ENCODE measurements around the gene ZNF841. TPM values are rescaled to one million over a fixed set of nuclear protein-coding genes. Genes with fewer than 3 reads are reported as not detected.
A peak's percentile ranks its signal among the peaks of the same experiment; 100 is the strongest.

The ZNF841 gene
- total and polyA plus RNA-seq, 9 of the 15 experiments (the other 6 are each of a cell fraction or from before 2014, with no cell fraction given), result 3.1 to 17.1 (median 11.0) TPM

DNA sequence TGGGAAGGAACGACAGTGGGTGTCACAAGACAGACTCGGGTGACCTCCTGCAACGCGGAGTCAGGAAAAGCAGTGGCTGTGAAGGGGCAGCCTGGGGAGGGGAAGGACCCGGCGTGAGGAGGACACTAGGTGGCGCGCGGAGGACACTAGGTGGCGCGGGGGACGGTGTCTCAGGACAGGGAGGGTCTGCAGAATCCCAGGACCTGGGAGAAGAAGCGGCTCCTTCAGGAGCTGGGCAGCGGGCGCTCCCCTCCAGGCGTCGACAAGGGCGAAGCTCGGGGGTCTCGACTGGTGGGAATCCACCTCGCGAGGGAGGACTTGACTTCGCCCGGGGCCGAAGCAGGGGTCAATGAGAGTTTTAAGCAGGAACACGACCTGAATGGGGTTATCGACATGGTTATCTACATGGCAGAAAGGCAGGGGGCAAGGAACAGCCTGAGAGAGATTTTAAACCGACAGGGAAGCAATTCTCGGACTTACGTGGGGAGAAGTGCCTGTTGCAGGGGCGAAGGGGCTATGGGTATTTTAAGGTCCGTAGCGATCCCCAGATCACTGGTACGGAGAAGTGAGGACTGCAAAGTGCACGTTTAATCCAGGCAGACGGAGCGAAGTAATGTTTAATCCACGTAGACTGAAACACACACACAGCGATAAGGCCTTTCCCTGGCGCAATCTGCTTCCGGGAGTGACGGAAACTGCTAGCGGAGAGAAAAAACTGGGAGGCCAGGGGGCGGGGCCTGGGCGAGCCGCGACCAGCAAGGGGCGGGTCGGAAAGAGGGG, 43.9 kb upstream of the ZNF841 start, which contains the start of gene ZNF616 (continued):
- TF ChIP-seq, protein P1, sequence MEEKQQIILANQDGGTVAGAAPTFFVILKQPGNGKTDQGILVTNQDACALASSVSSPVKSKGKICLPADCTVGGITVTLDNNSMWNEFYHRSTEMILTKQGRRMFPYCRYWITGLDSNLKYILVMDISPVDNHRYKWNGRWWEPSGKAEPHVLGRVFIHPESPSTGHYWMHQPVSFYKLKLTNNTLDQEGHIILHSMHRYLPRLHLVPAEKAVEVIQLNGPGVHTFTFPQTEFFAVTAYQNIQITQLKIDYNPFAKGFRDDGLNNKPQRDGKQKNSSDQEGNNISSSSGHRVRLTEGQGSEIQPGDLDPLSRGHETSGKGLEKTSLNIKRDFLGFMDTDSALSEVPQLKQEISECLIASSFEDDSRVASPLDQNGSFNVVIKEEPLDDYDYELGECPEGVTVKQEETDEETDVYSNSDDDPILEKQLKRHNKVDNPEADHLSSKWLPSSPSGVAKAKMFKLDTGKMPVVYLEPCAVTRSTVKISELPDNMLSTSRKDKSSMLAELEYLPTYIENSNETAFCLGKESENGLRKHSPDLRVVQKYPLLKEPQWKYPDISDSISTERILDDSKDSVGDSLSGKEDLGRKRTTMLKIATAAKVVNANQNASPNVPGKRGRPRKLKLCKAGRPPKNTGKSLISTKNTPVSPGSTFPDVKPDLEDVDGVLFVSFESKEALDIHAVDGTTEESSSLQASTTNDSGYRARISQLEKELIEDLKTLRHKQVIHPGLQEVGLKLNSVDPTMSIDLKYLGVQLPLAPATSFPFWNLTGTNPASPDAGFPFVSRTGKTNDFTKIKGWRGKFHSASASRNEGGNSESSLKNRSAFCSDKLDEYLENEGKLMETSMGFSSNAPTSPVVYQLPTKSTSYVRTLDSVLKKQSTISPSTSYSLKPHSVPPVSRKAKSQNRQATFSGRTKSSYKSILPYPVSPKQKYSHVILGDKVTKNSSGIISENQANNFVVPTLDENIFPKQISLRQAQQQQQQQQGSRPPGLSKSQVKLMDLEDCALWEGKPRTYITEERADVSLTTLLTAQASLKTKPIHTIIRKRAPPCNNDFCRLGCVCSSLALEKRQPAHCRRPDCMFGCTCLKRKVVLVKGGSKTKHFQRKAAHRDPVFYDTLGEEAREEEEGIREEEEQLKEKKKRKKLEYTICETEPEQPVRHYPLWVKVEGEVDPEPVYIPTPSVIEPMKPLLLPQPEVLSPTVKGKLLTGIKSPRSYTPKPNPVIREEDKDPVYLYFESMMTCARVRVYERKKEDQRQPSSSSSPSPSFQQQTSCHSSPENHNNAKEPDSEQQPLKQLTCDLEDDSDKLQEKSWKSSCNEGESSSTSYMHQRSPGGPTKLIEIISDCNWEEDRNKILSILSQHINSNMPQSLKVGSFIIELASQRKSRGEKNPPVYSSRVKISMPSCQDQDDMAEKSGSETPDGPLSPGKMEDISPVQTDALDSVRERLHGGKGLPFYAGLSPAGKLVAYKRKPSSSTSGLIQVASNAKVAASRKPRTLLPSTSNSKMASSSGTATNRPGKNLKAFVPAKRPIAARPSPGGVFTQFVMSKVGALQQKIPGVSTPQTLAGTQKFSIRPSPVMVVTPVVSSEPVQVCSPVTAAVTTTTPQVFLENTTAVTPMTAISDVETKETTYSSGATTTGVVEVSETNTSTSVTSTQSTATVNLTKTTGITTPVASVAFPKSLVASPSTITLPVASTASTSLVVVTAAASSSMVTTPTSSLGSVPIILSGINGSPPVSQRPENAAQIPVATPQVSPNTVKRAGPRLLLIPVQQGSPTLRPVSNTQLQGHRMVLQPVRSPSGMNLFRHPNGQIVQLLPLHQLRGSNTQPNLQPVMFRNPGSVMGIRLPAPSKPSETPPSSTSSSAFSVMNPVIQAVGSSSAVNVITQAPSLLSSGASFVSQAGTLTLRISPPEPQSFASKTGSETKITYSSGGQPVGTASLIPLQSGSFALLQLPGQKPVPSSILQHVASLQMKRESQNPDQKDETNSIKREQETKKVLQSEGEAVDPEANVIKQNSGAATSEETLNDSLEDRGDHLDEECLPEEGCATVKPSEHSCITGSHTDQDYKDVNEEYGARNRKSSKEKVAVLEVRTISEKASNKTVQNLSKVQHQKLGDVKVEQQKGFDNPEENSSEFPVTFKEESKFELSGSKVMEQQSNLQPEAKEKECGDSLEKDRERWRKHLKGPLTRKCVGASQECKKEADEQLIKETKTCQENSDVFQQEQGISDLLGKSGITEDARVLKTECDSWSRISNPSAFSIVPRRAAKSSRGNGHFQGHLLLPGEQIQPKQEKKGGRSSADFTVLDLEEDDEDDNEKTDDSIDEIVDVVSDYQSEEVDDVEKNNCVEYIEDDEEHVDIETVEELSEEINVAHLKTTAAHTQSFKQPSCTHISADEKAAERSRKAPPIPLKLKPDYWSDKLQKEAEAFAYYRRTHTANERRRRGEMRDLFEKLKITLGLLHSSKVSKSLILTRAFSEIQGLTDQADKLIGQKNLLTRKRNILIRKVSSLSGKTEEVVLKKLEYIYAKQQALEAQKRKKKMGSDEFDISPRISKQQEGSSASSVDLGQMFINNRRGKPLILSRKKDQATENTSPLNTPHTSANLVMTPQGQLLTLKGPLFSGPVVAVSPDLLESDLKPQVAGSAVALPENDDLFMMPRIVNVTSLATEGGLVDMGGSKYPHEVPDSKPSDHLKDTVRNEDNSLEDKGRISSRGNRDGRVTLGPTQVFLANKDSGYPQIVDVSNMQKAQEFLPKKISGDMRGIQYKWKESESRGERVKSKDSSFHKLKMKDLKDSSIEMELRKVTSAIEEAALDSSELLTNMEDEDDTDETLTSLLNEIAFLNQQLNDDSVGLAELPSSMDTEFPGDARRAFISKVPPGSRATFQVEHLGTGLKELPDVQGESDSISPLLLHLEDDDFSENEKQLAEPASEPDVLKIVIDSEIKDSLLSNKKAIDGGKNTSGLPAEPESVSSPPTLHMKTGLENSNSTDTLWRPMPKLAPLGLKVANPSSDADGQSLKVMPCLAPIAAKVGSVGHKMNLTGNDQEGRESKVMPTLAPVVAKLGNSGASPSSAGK (IDR thresholded peaks at IDR 0.05), result no peak
- TF ChIP-seq FOXK1 (CRISPR knock-in tag; IDR thresholded peaks at IDR 0.05; ENCODE audit: borderline replicate concordance), result no peak
- TF ChIP-seq HNRNPLL (IDR thresholded peaks at IDR 0.05; ENCODE audit: low read depth, low read length, poor library complexity, severe bottlenecking), result peak; percentile 30
- TF ChIP-seq, protein P2, sequence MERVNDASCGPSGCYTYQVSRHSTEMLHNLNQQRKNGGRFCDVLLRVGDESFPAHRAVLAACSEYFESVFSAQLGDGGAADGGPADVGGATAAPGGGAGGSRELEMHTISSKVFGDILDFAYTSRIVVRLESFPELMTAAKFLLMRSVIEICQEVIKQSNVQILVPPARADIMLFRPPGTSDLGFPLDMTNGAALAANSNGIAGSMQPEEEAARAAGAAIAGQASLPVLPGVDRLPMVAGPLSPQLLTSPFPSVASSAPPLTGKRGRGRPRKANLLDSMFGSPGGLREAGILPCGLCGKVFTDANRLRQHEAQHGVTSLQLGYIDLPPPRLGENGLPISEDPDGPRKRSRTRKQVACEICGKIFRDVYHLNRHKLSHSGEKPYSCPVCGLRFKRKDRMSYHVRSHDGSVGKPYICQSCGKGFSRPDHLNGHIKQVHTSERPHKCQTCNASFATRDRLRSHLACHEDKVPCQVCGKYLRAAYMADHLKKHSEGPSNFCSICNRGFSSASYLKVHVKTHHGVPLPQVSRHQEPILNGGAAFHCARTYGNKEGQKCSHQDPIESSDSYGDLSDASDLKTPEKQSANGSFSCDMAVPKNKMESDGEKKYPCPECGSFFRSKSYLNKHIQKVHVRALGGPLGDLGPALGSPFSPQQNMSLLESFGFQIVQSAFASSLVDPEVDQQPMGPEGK (CRISPR knock-in tag; IDR thresholded peaks at IDR 0.05; ENCODE audit: borderline replicate concordance), result no peak
- TF ChIP-seq, protein P3, sequence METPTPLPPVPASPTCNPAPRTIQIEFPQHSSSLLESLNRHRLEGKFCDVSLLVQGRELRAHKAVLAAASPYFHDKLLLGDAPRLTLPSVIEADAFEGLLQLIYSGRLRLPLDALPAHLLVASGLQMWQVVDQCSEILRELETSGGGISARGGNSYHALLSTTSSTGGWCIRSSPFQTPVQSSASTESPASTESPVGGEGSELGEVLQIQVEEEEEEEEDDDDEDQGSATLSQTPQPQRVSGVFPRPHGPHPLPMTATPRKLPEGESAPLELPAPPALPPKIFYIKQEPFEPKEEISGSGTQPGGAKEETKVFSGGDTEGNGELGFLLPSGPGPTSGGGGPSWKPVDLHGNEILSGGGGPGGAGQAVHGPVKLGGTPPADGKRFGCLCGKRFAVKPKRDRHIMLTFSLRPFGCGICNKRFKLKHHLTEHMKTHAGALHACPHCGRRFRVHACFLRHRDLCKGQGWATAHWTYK (CRISPR knock-in tag; IDR thresholded peaks at IDR 0.05), result no peak
- TF ChIP-seq ZNF717 (CRISPR knock-in tag; IDR thresholded peaks at IDR 0.05), result no peak
- TF ChIP-seq PHB2 (IDR thresholded peaks at IDR 0.05; ENCODE audit: low read depth), result 0 out of 2 replicates have a peak, but pooled peaks have one; percentile 44
- TF ChIP-seq SP1 (CRISPR knock-in tag; IDR thresholded peaks at IDR 0.05), result peak; percentile 74
- TF ChIP-seq MAZ (CRISPR knock-in tag; conservative IDR thresholded peaks at IDR 0.05 in 1 of 2, IDR thresholded peaks at IDR 0.05 in 1 of 2), result peak in 1 of 2 experiments; percentile 85
- TF ChIP-seq MIER1 (IDR thresholded peaks at IDR 0.05; ENCODE audit: low read depth), result no peak
